Mucosa of rectum (tissue), 2 donors: Measurements from ENCODE around the gene PAF1.
A peak's percentile ranks its signal among the peaks of the same experiment; 100 is the strongest.
"Not testable (repeated sequence)": the region's sequence is repeated elsewhere in the genome, so short reads cannot be mapped to it uniquely, and the experiment has no call there.

Source experiments
- H3K27ac ChIP-seq, 2 donors: one replicate each; pipeline ENCODE4 v1.7.0; 2013; ENCODE audit warnings: inconsistent platforms in 2 of 2, low read depth in 2 of 2, low read length in 2 of 2
- H3K27me3 ChIP-seq, 2 donors: one replicate each; pipeline ENCODE4 v1.7.0; 2013; ENCODE audit warnings: low read length in 2 of 2; ENCODE audit not compliant: control insufficient read depth in 2 of 2, insufficient read depth in 2 of 2
- H3K36me3 ChIP-seq, 2 donors: one replicate each; pipeline ENCODE4 v1.7.0; 2013; ENCODE audit warnings: low read length in 2 of 2; ENCODE audit not compliant: control insufficient read depth in 2 of 2, insufficient read depth in 2 of 2
- H3K4me1 ChIP-seq, 2 donors: one replicate each; pipeline ENCODE4 v1.7.0; 2013; ENCODE audit warnings: low read length in 2 of 2, mild to moderate bottlenecking in 1 of 2; ENCODE audit not compliant: control insufficient read depth in 2 of 2, insufficient read depth in 2 of 2
- H3K4me3 ChIP-seq, 2 donors: one replicate each; pipeline ENCODE4 v1.7.0; 2013; ENCODE audit warnings: low read length in 2 of 2
- H3K9ac ChIP-seq, 2 donors: one replicate each; pipeline ENCODE4 v1.7.0; 2013; ENCODE audit warnings: low read length in 2 of 2, low read depth in 1 of 2, mild to moderate bottlenecking in 1 of 2
- H3K9me3 ChIP-seq, 2 donors: one replicate each; pipeline ENCODE4 v1.7.0; 2013; ENCODE audit warnings: low read length in 2 of 2; ENCODE audit not compliant: control insufficient read depth in 2 of 2
- donor health status: healthy.
- donor health status: Normal muscosa, but diverticular disease.

PAF1 gene

DNA sequence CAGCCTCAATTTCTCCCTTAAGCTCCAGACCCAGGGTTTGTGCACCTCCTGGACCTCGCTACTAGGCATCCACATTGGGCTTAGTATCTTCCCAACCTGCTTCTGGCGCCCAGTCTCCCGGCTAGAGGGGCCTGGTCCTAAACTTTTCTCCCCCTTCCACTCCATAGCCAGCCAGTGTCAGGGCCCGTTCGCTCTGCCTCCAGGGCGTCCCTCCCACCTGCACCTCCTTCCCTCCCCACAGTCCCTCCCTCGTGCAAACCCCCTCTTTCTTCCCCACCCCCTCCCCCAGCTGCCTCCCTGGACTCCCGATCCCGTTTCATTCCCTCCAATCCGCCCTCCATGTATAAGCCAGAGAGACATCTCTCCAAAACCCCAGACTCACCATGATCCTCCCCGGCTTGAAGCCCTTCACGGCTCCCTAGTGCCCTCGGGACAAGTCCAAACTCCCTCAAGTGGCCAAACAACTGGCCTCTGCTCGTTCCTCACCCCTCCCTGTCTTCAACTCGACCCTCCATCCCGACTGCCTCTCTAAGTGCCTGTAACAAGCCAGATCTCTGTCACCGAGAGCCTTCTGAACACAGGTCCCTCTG is 49.7 kb downstream of the PAF1 start:
- no peaks in the 10 kb centered on the region for H3K36me3 ChIP-seq
- no peaks in the 10 kb centered on the region for H3K27me3 ChIP-seq
- H3K27ac ChIP-seq: peak overlapping the region; percentile 81 to 84
- peaks cover 17 to 20% of the 10 kb centered on the region in 2 donors for H3K4me1 ChIP-seq
- H3K9me3 ChIP-seq: no peaks in the 10 kb centered on the region
- peak overlapping the region; percentile 90 for H3K4me3 ChIP-seq
- peak overlapping the region; percentile 81 to 99 for H3K9ac ChIP-seq

DNA sequence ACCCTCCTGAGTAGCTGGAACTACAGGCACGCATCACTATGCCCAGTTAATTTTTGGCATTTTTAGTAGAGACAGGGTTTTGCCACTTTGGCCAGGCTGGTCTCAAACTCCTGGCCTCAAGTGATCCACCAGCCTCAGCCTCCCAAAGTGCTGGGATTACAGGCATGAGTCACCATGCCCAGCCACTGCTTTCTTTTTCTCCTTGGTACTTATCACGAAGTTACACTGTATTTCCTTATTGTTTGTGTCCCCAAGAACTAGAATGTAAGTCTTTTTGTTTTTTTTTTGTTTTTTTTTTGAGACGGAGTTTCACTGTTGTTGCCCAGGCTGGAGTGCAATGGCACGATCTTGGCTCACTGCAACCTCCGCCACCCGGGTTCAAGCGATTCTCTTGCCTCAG is 50.8 kb downstream of the PAF1 start:
- not testable (repeated sequence) for H3K9me3 ChIP-seq, H3K9ac ChIP-seq, H3K36me3 ChIP-seq, H3K4me3 ChIP-seq, H3K27ac ChIP-seq, H3K27me3 ChIP-seq
- H3K4me1 ChIP-seq: peaks cover 17 to 20% of the 10 kb centered on the region in 2 donors

DNA sequence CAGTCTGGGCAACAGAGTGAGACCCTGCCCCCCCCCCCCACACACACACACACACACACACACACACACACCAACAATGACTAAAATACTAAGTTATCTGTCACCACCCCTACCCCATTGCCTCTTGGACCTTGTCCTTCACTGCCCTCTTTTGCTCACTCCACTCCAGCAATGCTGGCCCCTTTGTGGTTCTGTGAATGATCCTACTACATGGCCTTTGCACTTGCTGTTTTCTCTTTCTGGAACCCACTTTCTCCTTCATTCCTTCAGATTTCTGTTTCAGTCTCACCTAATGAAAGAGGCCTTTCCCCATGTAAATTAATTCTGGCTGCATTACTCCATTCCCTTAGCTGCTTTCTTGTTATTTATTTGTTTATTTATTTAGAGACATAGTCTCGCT is 51.2 kb downstream of the PAF1 start:
- H3K27ac ChIP-seq: no peak overlapping the region

DNA sequence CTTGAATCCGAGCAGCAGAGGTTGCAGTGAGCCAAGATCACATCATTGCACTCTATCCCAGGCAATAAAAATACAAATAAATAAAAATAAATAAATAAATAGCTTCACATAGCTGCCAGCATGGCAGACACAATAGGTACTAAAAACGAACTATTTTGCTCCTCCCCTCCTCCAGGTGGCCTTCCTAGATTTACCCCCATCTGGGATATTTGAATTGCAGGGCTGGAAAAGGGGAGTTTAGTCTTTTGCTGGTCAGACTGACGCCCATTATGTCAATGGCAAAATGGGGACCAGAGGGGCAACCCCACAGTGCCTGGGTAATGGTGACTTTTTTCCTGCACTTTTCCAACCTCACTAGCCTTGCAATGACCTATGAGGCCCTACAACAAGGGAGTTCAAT is 54.4 kb downstream of the PAF1 start:
- H3K4me1 ChIP-seq: peaks cover 9% of the 10 kb centered on the region in 2 donors
- no peak overlapping the region for H3K9ac ChIP-seq
- no peak overlapping the region for H3K27ac ChIP-seq
- H3K27me3 ChIP-seq: no peaks in the 10 kb centered on the region
- no peaks in the 10 kb centered on the region for H3K9me3 ChIP-seq
- no peaks in the 10 kb centered on the region for H3K36me3 ChIP-seq
- H3K4me3 ChIP-seq: no peak overlapping the region

More for the DNA sequence above, 51.2 kb downstream of the PAF1 start:
- Histone ChIP-seq H3K9ac (no peak overlapping the region), H3K9me3 (no peaks in the 10 kb centered on the region), H3K4me1 (peaks cover 17 to 20% of the 10 kb centered on the region in 2 donors), H3K36me3 (no peaks in the 10 kb centered on the region), H3K4me3 (no peak overlapping the region), H3K27me3 (no peaks in the 10 kb centered on the region)
